Activated T-cell treated with anti-CD3 and anti-CD28 coated beads, Interleukin-2, amount 50 U/mL, for 48 hours (primary cell): Measurements from ENCODE around the gene ARHGEF1.
"Not testable (repeated sequence)": the region's sequence is repeated elsewhere in the genome, so short reads cannot be mapped to it uniquely, and the experiment has no call there.

ENCODE experiments used
- DNase-seq, 2 experiments: peaks; one replicate each; pipeline ENCODE4 v3.0.0-alpha.2; 2020

The ARHGEF1 gene

DNA sequence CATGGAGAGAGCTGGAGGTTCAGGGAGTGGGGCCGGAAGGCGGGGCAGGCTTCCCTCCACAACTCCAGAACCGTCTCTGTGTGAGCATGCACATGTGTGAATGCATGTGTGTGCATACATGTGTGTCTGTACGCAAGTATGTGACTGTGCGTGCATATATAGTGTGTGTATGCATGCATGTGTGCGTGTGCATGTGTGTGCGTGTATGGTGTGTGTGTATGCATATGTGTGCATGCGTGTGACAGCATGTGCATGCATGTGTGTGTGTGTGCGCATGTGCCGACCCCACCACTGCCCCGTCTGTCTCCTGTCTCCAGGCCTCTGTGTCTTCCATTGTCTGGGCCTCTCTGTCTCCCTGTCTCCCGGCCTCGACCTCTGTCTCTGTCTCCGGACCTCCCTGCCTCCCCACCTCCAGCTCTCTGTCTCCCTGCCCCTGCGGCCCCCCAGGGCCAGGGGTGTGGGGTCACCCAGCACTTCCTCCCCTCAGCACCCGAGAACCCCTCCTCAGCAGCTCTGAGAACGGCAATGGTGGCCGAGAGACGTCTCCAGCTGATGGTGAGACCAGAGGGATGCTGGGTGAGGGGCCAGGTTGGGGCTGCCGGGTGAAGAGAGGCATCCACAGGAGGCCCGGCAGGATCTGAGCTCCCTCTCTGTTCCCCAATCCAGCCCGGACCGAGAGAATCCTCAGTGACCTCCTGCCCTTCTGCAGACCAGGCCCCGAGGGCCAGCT, 22.5 kb downstream of the ARHGEF1 start:
- DNase-seq = no peak

DNA sequence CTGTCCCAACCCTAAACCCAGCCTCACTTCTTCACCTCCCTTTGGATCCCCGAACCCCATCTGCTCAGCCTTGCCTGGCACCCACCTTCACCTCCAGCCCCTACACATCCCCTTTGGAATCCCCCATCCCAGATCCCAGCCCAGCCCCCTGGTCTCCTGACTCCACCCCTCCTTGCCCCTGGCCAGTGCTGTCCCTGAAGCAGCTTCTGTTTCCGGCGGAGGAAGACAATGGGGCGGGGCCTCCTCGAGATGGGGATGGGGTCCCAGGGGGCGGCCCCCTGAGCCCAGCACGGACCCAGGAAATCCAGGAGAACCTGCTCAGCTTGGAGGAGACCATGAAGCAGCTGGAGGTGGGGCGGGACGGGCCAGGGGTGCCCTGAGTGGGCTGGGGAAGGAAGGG, 23.3 kb downstream of the ARHGEF1 start:
- DNase-seq = no peak

DNA sequence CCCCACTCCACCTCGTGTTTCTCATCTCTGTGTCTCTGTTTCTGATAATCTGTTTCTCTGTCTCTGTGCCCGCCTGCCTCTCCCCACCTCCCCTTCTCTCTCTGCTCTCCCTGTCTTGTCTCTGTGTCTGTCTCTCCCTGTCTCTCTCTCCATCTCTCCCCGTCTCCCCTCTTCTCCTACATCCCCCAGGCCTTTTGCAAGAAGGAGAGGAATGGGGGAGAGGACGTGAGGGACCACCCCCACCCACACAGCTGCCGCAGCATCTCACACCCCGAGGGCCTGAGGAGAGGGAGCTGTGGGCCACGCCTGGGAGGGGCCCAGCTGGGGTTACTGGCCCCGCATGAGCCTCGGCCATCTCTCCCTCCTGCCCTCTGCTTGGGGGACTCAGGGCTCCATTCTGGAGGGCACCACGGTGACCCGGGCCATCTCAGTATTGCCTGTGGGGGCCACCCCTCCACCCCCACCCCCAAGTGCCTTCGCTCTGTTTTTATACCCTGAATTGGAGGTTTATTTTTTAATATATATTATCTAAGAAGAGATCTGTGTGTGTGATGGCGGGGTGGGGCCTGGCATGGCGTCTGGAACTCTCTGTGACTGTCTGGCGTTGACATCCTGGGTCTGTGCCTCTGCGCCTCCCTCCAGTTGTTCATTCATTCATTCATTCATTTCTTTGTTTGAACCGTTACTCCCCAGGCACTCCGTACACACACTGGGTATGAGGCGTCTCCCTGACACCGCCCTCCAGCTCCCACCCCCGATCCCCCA, 24.1 kb downstream of the ARHGEF1 start:
- DNase-seq = no peak

DNA sequence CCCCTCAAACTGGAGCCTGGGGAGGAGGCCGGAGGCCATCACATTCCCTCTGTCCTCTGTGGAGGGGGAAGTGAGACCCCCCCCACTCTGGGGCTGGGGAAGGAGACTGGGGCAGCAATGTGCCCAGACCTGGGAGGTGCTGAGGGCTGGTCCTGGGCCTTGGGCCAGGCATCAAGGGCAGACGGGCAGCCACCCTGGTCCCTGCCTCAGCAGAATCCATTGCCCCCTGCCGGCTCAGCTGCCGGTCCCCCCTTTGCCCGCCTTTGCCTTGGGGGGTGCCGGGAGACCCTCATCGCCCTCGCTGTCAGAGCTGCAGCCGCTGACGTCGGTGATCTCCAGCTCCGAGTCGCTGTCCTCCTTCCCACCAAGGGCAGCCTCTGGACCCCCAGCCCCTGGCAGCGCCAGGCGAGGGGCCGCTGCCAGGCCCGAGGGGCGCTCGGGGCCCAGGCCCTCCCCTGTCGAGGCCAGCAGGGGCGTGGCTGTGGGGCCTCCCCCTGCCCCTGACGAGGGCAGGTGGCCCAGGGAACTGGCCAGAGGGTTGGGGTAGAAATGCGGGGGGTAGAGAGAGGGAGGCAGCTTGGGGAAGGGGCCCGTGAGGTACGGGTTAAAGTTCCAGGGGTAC, 25.1 kb downstream of the ARHGEF1 start:
- DNase-seq = no peak

DNA sequence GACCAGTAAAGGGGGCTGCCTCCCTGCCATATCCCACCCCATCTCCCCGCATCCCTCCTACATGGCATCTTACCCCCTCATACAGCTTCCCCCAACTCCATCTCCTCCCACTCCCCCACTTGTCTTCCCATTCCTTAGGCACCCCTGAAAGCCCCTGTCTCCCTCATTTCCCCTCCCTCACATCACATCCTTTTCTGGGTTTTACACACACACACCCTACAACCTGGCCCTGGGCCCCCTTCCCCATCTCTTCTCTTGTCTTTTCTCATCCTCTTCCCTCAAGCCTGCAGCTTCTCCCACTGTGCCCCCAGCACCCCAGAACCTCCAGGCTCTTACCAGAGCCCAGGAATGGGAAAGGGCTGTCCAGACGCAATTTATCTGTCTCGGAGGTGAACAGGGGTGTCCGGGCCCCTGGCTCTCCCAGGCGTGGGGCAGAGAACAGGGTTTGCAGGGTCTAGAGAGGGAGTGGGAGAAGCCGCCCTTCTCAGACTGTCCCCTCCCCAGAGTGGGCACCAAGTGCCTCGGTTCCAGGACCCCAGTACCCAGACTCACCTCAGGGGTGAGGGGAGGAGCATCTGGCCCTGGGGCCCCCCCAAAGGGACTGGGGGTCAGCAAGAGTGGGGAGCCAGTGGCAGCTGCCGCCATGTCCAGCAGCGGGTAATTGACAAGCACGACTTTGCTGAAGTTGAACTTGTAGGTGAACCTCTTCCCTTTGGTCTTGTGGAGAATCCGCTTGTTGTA, 25.9 kb downstream of the ARHGEF1 start:
- no peak for DNase-seq

DNA sequence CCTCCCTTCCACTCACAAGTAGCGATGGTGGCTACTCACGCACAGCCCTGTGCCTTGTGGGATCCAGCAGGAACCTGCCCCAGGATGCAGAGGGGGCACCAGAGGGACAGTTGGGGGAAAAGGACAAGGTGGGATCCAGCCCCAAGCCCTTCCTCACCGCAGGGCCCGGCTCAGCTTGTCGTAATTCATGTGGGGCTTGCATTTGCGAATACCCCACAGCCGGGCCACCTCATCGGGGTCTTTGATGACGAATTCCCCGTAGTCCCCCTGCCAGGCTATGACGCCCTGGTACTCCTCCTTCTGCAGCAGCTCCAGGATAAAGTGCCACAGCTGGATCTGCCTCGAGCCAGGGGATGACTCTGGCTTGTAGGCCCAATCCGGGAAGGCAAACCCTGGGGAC, 26.7 kb downstream of the ARHGEF1 start:
- DNase-seq = no peak

DNA sequence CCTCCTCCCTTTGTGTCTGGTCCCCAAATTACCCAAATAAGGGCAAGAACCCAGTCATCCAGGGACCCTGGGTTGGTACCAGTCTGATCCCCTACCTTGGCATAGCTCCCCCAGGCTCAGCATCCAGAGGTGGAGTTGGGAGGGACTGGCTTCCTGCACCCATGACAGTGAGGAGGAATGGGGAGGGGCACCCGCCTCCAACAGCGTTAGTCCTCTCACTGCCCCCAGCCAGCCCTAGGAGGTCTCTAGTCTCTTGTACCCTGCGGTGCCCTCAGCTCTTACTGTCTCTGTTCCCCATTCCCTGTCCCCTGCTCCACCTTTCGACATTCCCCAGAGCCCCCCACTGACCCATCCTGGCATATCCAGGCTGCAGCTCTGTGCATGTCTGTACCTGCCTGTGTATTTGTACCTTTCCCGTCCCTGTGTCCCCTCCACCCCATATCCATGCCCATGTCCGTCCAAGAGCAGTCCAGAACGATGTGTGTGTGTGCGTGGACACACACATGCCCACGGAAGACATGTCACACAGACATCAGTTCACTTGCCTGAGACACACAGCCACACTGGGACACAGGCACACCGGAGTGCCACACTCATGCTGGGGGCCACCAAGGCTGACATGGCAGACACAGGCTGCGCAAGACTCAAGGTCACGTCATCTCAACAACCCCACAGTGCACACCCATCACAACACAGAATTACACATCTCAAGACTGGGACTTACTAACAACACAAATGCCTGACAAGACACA, 27.4 kb downstream of the ARHGEF1 start:
- DNase-seq = peak in 1 of 2 experiments; percentile 40

DNA sequence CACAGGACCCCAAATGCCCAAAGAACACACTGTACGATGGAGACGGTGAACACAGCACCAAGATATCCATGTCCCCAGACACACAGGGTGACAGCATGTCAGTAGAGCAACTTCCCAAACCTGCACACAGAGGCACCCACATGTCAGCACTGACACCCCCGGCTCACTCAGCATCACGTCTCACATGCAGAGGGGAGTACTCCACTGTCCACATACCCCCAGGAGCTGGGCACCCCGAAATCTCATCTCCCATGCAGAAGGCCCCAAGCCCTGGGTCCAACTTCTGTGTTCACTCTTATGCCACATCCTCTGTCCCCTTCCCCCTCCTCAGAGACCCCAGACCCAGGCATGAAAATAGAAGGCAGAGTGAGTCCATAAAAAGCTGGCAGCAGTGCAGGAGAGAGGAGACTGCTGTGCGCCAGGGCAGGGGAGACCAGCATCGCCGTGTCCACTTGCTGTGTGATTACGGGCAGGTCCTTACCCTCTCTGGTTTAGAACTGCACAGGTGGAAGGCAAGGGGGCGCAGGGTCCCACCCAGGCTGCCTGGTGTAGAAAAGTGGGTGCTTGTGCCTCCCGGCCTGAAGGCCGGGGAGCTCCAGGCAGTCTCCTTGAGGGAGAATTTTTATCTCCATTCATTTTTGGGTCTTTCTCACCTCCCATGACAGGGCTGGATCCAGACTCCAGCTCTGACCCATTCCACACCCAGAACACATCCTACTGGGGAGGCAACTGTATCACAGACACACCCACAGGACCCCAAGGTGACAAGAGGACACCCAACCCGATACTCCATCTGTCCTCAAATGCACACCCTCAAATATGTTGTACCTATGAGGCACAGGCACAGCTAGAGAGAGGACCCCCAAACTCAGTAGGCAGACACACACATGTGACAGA, 28.3 kb downstream of the ARHGEF1 start:
- peak in 1 of 2 experiments; percentile 40 for DNase-seq

DNA sequence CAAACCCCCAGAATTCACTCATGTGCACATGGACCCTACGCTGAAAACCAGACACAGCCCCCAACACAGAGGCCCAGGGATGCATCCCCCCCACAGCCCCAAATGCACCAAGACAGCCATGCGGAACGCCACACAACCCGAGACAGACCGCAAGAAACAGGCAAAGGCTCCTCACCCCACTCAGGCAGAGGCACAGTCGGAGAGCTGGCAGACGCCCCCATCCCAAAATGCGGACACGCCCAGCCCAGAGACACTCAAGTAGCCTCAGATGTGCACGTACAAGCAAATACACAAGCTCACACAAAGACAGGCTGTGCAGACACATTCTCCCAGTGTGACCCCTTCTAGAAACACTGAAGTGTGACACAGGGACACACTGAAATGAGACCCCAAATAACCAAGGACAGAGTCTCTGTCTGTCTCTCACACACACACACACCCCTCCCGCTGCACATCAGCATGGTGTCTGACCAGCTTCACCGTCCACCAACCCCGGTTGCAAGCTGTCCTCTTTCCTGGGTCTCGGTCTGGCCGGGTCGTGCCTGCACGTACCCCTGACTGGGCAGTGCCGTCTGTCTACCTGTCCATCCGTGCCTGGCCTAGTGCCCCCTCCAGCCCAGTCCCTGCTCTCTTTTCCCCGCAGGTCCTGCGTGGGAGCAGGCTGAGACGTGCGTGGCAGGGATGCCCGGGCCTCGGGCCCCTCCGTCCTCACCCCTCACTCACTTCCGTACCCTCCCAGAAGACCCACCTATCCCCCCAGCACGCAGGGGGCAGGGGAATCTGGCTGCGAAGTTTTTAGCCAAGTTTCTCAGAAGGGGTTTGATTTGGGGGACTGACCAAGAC, 29.1 kb downstream of the ARHGEF1 start:
- DNase-seq = peak; percentile 43 to 46

DNA sequence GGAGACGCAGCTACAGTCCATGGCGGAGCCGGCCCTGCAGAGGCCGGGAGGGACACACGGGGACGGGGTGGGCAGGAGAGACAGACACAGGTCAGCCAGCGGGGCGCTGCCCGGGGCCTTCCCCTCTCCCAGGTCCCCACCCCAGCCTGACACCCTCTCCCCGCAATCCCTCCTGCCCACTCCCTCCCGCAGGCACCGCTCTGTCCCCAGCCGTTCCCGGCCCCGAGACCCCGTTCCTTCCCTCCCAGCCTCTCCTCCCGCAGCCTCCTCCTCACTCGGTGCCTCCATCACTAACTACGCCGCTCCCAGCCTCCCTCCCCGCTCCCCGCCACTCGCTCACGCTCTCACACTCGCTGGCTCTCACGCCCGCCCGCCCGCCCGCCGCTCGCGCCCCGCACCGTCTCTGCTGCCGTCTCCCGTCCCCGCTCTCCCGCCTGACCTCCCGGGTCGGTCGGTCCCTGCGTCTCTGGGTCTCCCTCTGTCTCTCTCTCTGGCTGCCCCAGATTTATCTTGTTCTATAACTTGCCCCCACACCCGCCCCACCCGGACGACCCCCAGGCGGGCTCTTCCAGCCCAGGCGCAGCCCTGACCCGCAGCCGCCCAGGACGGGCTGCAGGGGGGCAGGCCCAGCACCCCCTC, 30.0 kb downstream of the ARHGEF1 start:
- peak in 1 of 2 experiments; percentile 39 for DNase-seq

DNA sequence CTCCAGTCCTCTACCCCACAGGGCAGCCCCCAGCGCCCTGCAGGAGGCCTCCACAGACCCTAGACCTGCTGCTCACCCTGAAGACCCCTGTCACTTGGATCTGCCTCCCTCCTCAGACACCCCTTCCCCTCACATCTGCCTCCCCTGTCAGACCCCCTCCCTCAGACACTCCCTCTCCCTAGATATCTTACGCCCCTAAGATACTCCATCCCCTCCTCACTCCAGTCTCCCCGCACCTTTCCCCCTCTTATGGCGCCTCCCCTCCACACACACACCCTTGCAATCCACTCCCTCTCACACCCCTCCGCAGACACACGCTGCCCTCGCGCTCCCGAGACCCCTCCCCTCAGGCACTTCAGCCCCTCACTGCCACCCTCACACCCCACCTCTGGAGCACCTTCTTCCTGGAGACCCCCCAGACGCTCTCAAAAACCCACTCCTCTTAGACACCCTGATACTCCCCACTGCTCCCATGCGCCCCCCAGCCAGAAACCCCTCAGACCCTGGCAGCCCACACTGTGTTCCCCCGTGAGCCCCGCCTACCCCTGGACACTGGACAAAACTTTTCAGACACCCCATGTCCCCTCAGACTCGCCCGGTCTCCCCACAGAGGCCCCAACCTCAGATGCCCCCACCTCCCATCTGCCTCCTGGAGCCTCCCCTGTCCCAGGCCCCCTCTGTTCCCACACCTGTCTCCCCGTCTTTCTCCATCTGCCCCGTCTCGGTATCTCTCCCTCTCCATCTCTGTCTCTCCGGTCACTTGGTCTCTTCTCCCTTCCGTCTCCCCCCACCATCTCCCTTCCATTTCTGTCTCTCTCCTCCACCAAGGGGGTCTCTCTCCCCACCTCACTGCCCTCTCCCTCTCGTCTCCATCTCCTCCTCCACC, 30.8 kb downstream of the ARHGEF1 start:
- no peak for DNase-seq

DNA sequence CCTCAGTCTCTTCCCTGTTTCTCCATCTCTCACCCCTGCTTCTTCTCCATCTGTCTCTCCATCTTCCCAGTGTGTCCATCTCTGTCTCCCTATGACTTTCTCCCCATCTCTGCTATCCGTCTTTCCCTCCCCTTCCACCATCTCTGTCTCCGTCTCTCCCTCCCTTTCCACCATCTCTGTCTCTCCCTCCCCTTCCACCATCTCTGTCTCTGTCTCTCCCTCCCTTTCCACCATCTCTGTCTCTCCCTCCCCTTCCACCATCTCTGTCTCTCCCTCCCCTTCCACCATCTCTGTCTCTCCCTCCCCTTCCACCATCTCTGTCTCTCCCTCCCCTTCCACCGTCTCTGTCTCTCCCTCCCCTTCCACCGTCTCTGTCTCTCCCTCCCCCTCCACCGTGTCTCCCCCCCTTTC, 31.4 kb downstream of the ARHGEF1 start:
- not testable (repeated sequence) for DNase-seq

DNA sequence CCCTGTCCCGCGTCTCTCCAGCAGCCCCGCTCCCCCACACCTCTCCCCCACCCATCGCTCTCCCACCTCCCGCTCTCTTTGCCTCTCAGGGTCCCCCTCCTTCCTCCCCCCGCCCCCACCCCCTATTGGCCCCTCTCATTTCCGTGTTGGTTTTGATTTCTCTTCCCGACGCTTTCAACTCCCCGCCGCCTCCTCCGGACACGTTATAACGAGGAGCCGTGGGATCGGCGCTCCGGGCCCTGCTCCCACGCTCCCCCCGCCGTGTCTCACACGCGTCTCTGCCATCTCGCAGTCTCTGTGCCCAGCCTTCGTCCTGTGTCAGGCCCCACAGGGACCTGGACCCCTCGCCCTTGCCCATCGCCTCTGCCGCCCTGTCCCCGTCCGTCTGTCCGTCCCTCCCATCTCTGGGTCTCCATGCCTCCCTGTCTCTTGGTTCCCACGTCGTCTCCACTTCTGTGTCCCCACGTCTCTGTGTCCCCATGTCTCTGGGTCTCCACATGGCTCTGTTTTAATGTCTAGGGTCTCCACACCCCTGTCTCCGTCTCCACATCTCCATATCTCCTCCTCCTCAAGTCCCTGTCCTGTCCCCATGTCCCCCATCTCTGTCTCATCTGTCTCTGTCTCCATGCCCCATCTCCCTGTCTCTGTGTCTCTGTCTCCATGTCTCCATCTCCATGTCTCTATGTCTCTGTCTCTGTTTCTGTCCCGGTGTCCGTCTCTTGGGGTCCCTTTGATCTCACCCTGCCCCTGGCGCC, 32.2 kb downstream of the ARHGEF1 start:
- DNase-seq = no peak

DNA sequence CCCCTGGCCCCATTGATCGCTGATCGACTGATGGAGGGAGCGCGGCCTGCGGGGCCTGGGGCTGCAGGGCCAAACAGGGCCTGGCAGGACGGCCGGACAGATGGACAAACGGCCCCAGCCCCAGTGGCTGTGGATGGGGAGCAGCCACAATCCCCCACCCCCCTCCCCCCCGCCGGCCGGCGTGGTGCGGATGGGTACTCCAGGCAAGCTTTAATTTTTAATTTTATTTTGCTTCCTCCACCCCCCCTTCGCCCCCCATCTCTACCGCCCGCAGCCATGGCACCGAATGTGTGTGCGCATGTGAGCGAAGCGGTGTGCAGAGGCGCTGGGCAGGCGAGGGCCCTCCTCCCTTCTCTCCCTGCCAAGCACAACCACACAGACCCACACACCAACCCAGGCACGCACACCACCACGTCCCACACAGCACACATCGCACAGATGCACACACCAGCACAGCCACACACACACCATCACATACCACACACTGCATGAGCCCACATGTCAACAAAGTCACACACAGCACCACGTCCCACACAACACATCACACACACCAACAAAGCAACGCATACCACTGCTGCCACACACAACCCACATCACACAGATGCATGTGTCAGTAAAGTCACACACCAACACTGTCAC, 32.9 kb downstream of the ARHGEF1 start:
- no peak for DNase-seq

DNA sequence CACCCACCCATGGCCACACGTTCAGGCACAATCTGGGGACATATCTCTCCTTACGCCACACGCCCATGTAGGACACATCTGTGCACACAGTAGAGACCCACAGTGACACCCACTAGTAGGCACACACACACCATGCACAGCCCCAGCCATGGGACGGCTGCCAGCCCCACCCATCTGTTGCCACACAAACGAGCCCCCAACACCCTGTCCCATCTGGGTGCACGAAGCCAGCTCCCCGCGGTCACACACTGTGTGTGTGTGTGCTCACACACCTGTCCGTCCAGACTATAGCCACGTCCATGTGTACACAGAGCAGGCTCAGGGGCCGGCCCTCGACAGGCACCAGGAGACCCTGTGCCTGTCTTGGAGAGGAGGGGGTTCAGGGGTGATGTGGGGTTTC, 34.7 kb downstream of the ARHGEF1 start:
- DNase-seq = no peak

DNA sequence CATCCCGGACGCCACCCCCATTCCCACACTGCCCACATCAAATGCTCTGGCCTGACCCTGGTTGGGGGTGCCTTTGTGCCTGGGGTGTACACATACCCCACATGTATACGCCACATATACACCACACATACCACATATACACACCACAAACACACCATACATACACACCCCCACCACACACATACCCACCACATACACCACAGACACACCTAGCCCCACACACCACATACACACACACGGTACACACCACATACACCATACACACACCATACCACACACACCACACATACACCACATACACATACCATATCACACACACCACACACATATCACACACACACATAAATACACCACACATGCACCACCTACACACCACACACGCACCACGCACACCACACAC, 35.1 kb downstream of the ARHGEF1 start:
- no peak for DNase-seq

DNA sequence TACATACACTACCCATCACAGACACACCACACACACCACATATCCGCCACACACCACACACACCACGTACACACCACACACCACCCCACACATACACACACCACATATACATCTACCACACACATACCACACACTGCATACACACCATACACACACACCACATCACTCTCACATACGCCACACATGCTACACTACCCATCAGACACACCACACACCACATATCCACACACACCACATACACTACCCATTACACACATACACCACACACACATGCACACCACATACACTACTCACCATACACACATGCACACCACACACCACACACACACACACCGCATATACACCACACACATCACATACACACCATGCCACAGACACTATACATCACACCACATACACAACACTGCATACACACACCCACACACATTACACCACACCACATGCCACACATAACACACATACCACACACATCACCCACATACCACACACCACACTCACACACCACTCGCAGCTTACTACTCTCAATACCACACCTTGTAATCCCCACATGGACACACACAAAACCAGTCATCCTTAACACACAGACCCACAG, 35.8 kb downstream of the ARHGEF1 start:
- DNase-seq = no peak
